Effector memory CD8-positive, alpha-beta T cell (primary cell): ENCODE measurements around the gene DCAF5.
"Not testable (repeated sequence)": the region's sequence is repeated elsewhere in the genome, so short reads cannot be mapped to it uniquely, and the experiment has no call there.

ENCODE experiments used
- ATAC-seq: fragments of 150-1000 bp; cut with Tn5 transposase; replicated peaks from 2 replicates; pipeline ENCODE4 v1.10.0; 2021; ENCODE audit warnings: mild to moderate bottlenecking, moderate library complexity
- DNase-seq, 3 experiments: peaks; one replicate each; pipeline ENCODE4 v3.0.0; 2021
- H3K27ac Mint-ChIP-seq, 2 donors: one replicate each; pipeline ENCODE4 v1.8.0; 2022; ENCODE audit warnings: mild to moderate bottlenecking in 2 of 2, mixed read lengths in 2 of 2, moderate library complexity in 2 of 2
- H3K27me3 Mint-ChIP-seq, 2 donors: one replicate each; pipeline ENCODE4 v1.8.0; 2022; ENCODE audit warnings: mixed read lengths in 2 of 2
- H3K36me3 Mint-ChIP-seq: one replicate; pipeline ENCODE4 v1.8.0; 2022; ENCODE audit warnings: mild to moderate bottlenecking, moderate library complexity, mixed read lengths; ENCODE audit not compliant: insufficient read depth
- H3K4me1 Mint-ChIP-seq, 2 donors: one replicate each; pipeline ENCODE4 v1.8.0; 2022; ENCODE audit warnings: low read depth in 2 of 2, mixed read lengths in 2 of 2
- H3K4me3 Mint-ChIP-seq, 2 donors: one replicate each; pipeline ENCODE4 v1.8.0; 2022; ENCODE audit warnings: mild to moderate bottlenecking in 2 of 2, mixed read lengths in 2 of 2, moderate library complexity in 2 of 2
- H3K9me3 Mint-ChIP-seq, 2 donors: one replicate each; pipeline ENCODE4 v1.8.0; 2022; ENCODE audit warnings: mixed read lengths in 2 of 2

The DCAF5 gene

DNA sequence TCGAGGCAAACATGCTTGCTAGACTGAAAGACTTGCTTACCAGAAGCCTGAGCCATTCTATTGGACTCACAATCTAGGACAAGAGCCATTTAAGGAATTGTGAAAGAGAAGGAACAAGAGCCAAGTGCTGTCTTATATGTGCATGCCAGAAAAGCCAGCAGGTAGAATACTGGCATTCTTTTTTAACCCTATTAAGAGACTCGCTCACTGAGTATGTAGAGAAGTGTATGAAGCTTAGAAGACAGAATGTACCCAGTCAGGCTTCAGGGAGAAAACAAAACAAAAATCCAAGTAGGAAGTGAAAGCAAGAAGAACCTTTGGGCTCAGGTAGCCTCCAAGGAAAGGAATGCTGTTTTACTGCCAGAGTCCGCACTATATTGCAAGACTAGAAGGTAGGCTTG, 65.9 kb downstream of the DCAF5 start:
- peak overlapping the region in 1 of 2 donors; percentile 77 for H3K27ac Mint-ChIP-seq
- H3K9me3 Mint-ChIP-seq, result no peaks in the 10 kb centered on the region
- no peak for ATAC-seq
- DNase-seq, result no peak
- H3K4me1 Mint-ChIP-seq, result peaks cover 4 to 11% of the 10 kb centered on the region in 2 donors
- no peak overlapping the region for H3K4me3 Mint-ChIP-seq
- H3K27me3 Mint-ChIP-seq, result no peaks in the 10 kb centered on the region
- peaks cover 48% of the 10 kb centered on the region for H3K36me3 Mint-ChIP-seq

DNA sequence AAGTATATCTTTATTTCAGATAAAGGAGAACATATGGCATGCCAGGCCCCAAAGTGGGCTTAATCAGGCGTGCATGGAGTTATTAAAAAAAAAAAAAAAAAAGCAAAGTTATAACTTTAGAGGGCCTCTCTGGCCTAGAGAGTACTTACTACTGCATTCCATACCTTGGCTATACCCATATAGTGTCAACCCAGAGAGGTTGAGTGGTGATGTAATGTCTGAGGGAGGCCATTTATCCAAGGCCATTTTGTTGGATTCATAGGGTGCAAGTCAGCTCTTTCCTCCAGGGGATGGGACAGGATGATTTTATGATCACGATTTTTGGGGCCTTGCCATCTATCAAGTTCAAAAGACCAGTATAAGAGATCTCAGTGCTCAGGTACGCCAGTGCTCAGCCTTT, 66.4 kb downstream of the DCAF5 start:
- peak overlapping the region in 1 of 2 donors; percentile 24 for H3K27ac Mint-ChIP-seq

DNA sequence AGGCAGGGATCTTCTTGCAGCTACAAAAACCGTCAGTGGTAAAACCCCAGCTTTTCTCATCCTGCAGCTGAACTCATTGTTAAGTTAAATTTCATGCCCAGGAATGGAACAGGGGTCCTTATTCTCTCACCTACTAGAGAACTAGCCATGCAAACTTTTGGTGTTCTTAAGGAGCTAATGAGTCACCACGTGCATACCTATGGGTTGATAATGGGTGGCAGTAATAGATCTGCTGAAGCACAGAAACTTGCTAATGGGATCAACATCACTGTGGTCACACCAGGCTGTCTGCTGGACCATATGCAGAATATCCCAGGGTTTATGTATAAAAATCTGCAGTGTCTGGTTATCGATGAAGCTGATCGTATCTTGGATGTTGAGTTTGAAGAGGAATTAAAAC, 68.9 kb downstream of the DCAF5 start:
- Mint-ChIP-seq H3K4me3 (no peak overlapping the region), H3K27ac (peak overlapping the region in 1 of 2 donors; percentile 36), H3K9me3 (no peaks in the 10 kb centered on the region), H3K36me3 (peaks cover 38% of the 10 kb centered on the region), H3K4me1 (peaks cover 4 to 24% of the 10 kb centered on the region in 2 donors), H3K27me3 (no peaks in the 10 kb centered on the region)
- ATAC-seq (no peak), DNase-seq (no peak)

More for the DNA sequence above, 66.4 kb downstream of the DCAF5 start:
- no peak for ATAC-seq
- peaks cover 4 to 9% of the 10 kb centered on the region in 2 donors for H3K4me1 Mint-ChIP-seq
- no peaks in the 10 kb centered on the region for H3K9me3 Mint-ChIP-seq
- no peaks in the 10 kb centered on the region for H3K27me3 Mint-ChIP-seq
- no peak for DNase-seq
- no peak overlapping the region for H3K4me3 Mint-ChIP-seq
- peaks cover 48% of the 10 kb centered on the region for H3K36me3 Mint-ChIP-seq

DNA sequence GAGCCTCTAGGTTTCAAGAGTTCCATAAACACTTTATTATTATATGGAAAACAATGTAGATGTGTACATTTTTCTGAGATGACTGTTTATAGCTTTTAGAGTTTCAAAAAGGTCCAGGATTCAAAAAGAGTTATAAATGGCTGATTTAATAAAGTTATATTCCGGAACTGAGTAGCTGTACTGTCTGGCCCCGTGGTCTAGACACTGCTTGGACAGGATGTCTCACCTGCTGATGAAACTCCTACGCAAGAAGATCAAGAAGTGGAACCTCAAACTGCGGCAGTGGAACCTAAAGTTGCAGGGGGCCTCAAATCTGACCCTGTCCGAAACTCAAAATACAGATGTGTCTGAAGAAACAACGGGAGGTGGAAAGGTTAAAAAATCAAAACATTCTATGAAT, 69.7 kb downstream of the DCAF5 start:
- DNase-seq, result no peak
- H3K36me3 Mint-ChIP-seq, result peaks cover 34% of the 10 kb centered on the region
- peak overlapping the region in 1 of 2 donors; percentile 36 for H3K27ac Mint-ChIP-seq
- H3K4me1 Mint-ChIP-seq, result peaks cover 4 to 30% of the 10 kb centered on the region in 2 donors
- ATAC-seq, result no peak
- no peak overlapping the region for H3K4me3 Mint-ChIP-seq
- no peaks in the 10 kb centered on the region for H3K27me3 Mint-ChIP-seq
- no peaks in the 10 kb centered on the region for H3K9me3 Mint-ChIP-seq

DNA sequence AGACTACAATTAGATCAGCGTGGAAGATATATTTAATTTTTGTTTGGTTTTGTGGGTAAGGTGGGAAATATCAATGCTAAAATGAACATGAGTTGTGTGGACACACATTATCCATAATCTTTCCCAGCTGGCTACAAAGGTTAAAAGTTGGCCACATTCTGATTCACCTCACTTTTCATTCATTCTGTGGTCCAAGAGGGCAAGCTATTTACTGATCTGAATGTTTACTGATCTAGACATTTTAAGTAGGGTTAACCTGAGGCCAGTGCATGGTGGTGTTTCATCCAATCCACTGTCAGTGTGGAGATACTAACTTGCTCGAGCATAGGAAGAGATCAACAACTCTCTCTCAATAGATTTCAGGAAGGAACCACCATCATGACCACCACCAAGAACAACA, 71.6 kb downstream of the DCAF5 start:
- Mint-ChIP-seq H3K36me3 (peaks cover 25% of the 10 kb centered on the region), H3K4me1 (peaks cover 5 to 34% of the 10 kb centered on the region in 2 donors), H3K27me3 (no peaks in the 10 kb centered on the region), H3K4me3 (no peak overlapping the region), H3K27ac (peak overlapping the region in 1 of 2 donors; percentile 67), H3K9me3 (no peaks in the 10 kb centered on the region)
- DNase-seq (no peak), ATAC-seq (no peak)

DNA sequence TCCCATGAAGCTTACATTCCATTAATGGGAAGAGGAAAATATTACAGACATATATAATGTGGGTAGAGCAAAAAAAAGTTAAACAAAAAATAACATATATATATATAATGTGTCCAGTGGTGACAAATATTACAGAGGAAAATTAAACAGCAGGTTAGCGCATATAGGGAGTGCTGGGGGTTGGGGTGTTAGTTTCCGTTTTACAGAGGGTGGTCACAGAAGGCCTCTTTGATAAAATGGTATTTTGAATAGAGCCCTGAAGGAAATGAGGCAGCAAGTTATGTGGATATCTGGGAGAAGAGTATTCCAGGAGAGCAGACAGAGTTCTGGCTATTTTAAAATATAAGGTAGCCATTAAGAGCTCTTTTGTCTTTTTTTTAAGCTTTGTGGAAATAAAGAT, 73.2 kb downstream of the DCAF5 start:
- no peak overlapping the region for H3K4me3 Mint-ChIP-seq
- H3K27me3 Mint-ChIP-seq, result no peaks in the 10 kb centered on the region
- H3K4me1 Mint-ChIP-seq, result peaks cover 7 to 42% of the 10 kb centered on the region in 2 donors
- DNase-seq (no peak), ATAC-seq (no peak)
- no peaks in the 10 kb centered on the region for H3K9me3 Mint-ChIP-seq
- peak overlapping the region; percentile 23 to 67 for H3K27ac Mint-ChIP-seq
- peaks cover 26% of the 10 kb centered on the region for H3K36me3 Mint-ChIP-seq

DNA sequence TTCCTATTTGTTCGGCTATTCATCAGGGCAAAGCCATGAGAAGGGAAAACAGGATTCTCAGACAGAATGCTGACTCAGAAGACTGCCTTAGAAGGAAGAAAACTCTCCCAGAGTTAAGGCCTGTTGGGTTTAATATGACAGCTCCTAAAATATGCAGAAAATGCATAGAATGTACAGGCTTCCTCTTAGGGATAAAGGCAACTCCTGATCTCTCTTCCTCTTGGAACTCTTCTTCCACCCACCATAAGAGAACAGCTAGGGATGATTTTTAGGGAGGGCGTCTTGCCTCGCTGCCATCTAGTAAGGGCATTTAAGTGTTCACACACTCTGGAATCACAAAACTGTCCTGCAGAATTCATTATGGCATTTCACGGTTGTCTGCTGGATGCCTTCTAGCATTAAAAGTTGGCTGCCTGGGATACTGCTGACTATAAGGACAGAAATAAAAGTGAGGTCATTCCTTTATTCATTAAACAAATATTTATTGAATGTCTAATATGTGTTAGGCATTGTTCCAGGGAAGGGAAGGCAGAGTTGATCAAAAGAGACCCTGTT, 73.7 kb downstream of the DCAF5 start:
- H3K36me3 Mint-ChIP-seq, result peaks cover 26% of the 10 kb centered on the region
- H3K4me1 Mint-ChIP-seq, result peaks cover 7 to 46% of the 10 kb centered on the region in 2 donors
- no peak for DNase-seq
- H3K27ac Mint-ChIP-seq, result peak overlapping the region; percentile 23 to 67
- no peaks in the 10 kb centered on the region for H3K27me3 Mint-ChIP-seq
- no peaks in the 10 kb centered on the region for H3K9me3 Mint-ChIP-seq
- ATAC-seq, result no peak
- no peak overlapping the region for H3K4me3 Mint-ChIP-seq

DNA sequence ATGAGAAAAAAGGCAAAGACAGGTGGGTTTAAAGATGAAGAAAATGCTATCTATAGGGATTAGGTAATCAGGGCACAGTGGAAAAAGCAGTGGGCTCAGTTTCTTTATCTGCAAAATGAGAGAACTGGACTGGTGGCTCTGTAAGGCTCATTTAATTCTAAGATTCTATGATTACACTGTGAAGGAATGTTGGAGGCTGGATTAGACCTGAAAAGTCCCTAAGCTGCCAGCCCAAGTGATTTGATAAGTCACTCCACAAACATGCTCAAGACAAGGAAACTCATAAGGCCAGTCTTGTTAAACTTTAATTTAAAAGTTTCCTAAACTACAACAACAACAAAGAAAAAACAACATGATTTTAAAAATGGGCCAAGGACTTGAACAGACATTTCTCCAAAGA, 75.1 kb downstream of the DCAF5 start:
- peaks cover 16% of the 10 kb centered on the region for H3K36me3 Mint-ChIP-seq
- ATAC-seq, result no peak
- no peak overlapping the region for H3K4me3 Mint-ChIP-seq
- peaks cover 8 to 39% of the 10 kb centered on the region in 2 donors for H3K4me1 Mint-ChIP-seq
- H3K27me3 Mint-ChIP-seq, result no peaks in the 10 kb centered on the region
- no peaks in the 10 kb centered on the region for H3K9me3 Mint-ChIP-seq
- peak overlapping the region in 1 of 2 donors; percentile 5 for H3K27ac Mint-ChIP-seq
- no peak for DNase-seq

DNA sequence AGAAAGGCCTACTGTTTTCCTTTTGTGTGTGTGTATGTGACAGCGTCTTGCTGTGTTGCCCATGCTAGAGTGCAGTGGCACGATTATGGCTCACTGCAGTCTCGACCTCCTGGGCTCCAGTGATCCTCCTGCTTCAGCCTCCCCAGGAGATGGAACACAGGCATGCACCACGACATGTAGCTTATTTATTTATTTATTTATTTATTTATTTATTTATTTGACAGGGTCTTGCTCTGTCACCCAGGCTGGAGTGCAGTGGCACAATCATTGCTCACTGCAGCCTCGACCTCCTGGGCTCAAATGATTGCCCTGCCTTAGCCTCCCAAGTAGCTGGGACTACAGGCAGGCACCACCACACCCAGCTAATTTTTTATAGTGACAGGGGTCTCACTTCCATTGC, 75.7 kb downstream of the DCAF5 start:
- DNase-seq, H3K27me3 Mint-ChIP-seq, H3K9me3 Mint-ChIP-seq, ATAC-seq, H3K4me3 Mint-ChIP-seq, H3K27ac Mint-ChIP-seq: not testable (repeated sequence)
- Mint-ChIP-seq H3K36me3 (peaks cover 19% of the 10 kb centered on the region), H3K4me1 (peaks cover 8 to 42% of the 10 kb centered on the region in 2 donors)

DNA sequence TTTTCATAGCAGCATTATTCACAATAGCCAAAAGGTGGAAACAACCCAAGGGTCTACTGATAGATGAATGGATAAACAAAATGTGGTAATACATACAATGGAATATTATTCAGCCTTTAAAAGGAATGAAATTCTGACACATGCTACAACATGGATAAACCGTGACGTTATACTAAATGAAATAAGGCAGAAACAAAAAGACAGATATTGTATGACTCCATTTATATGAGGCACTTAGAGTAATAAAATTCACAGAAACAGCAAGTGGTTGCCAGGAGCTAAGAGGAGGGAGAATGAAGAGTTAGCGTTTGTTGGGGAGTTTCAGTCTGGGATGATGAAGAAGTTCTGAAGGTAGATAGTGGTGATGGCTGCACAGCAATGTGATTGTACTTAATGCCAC, 76.6 kb downstream of the DCAF5 start:
- Mint-ChIP-seq H3K27ac (no peak overlapping the region), H3K4me3 (no peak overlapping the region), H3K36me3 (peaks cover 26% of the 10 kb centered on the region), H3K27me3 (no peaks in the 10 kb centered on the region), H3K9me3 (no peaks in the 10 kb centered on the region), H3K4me1 (peaks cover 8 to 42% of the 10 kb centered on the region in 2 donors)
- DNase-seq (no peak), ATAC-seq (no peak)

DNA sequence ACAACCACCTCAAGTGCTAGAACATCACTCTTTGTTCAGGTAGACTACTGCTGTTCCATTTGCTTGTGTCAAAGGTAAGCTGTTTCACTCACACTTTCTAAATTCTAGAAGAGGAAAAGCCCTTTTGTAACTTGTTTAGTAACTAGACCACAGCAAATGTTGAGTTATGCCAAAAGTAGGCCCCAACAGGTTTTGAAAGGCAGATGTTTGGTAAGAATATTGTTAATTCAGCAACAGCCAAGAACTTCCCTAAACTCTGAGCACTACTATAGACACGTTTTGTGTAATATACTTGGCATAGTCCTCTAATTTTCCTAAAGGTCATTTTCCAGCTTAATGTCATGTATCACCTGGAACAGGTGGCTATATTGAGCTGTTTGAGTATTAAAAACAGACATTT, 79.0 kb downstream of the DCAF5 start:
- Mint-ChIP-seq H3K27ac (peak overlapping the region in 1 of 2 donors; percentile 49), H3K36me3 (peaks cover 36% of the 10 kb centered on the region)
- ATAC-seq, result no peak

DNA sequence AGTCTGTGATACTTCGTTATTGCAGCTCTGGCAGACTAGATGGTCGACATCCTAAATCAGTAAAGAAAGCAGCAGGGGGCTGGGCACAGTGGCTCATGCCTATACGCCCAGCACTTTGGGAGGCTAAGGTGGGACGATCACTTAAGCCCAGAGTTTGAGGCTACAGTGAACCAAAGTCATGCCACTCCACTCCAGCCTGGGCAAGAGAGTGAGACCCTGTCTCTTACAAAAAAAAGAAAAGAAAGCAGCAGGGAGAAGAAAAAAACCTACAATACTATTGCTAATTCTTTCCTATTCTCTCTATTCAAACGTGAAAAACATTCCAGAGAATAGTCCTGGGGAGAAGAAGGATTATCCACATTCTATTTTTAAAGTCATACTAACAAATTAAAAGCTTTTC, 79.5 kb downstream of the DCAF5 start:
- ATAC-seq, result no peak
- Mint-ChIP-seq H3K36me3 (peaks cover 41% of the 10 kb centered on the region), H3K4me1 (peaks cover 4 to 23% of the 10 kb centered on the region in 2 donors), H3K27me3 (no peaks in the 10 kb centered on the region), H3K27ac (peak overlapping the region; percentile 19 to 69), H3K9me3 (no peaks in the 10 kb centered on the region), H3K4me3 (no peak overlapping the region)
- no peak for DNase-seq

More for the DNA sequence above, 79.0 kb downstream of the DCAF5 start:
- Mint-ChIP-seq H3K27me3 (no peaks in the 10 kb centered on the region), H3K4me1 (peaks cover 4 to 27% of the 10 kb centered on the region in 2 donors), H3K9me3 (no peaks in the 10 kb centered on the region), H3K4me3 (no peak overlapping the region)
- DNase-seq, result no peak

DNA sequence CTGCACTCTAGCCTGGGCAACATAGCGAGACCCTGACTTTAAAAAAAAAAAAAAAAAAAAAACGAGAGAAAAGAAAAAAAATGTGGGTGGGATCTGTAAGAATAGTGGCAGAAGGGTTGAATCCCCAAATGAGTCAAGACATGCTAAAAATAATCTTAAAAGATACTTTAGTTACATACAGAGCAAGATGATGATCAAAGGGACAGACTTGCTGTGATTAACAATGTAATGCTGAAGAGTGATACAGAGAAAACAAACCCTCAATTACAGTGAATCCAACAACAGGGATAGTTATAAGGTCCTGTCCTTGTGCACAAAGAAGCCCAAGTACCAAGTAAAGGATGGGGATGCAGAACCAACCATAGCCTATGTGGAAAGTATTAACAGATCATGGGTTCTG, 80.3 kb downstream of the DCAF5 start:
- peak overlapping the region; percentile 65 to 69 for H3K27ac Mint-ChIP-seq
- no peaks in the 10 kb centered on the region for H3K27me3 Mint-ChIP-seq
- ATAC-seq, result no peak
- DNase-seq, result no peak
- no peak overlapping the region for H3K4me3 Mint-ChIP-seq
- peaks cover 4 to 26% of the 10 kb centered on the region in 2 donors for H3K4me1 Mint-ChIP-seq
- peaks cover 48% of the 10 kb centered on the region for H3K36me3 Mint-ChIP-seq
- H3K9me3 Mint-ChIP-seq, result no peaks in the 10 kb centered on the region

DNA sequence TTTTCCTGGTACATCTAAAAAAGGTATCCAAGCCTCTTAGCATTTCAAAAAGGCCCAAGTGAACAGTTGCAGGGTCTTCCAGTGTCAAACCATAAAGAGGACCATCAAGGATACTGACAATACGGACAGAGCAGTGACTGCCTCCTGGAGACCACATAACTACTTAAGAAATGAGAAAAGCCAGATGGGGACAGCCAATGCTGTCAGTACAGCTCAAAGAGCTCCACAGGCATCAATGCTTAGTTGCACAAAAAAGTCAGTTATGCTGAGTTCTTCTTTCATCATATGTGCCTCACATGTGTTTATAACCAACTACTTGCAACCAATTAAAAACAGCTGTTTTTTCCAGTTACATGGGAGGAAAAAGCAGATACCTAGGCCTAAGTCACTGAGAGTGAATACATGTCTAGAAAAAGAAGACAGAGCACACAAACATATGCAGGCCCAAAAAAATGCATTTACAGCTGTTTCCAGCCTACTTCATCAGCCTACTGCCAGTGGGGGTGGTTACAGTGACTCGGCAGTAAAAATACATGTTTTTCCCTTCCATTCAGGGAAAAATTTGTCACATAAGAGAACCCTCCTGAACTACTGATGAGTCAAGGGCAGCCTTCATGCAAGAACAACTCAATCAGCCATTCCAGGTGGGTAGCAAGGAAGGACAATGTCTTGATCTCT, 84.0 kb downstream of the DCAF5 start:
- no peak for DNase-seq
- no peak overlapping the region for H3K27ac Mint-ChIP-seq
- H3K36me3 Mint-ChIP-seq, result peaks cover 48% of the 10 kb centered on the region

More for the DNA sequence above, 84.0 kb downstream of the DCAF5 start:
- H3K27me3 Mint-ChIP-seq, result no peaks in the 10 kb centered on the region
- H3K4me3 Mint-ChIP-seq, result no peak overlapping the region
- ATAC-seq, result no peak
- H3K4me1 Mint-ChIP-seq, result peaks cover 1 to 14% of the 10 kb centered on the region in 2 donors
- no peaks in the 10 kb centered on the region for H3K9me3 Mint-ChIP-seq
